Measurements from ENCODE around the gene NEK5.

Gene NEK5

DNA sequence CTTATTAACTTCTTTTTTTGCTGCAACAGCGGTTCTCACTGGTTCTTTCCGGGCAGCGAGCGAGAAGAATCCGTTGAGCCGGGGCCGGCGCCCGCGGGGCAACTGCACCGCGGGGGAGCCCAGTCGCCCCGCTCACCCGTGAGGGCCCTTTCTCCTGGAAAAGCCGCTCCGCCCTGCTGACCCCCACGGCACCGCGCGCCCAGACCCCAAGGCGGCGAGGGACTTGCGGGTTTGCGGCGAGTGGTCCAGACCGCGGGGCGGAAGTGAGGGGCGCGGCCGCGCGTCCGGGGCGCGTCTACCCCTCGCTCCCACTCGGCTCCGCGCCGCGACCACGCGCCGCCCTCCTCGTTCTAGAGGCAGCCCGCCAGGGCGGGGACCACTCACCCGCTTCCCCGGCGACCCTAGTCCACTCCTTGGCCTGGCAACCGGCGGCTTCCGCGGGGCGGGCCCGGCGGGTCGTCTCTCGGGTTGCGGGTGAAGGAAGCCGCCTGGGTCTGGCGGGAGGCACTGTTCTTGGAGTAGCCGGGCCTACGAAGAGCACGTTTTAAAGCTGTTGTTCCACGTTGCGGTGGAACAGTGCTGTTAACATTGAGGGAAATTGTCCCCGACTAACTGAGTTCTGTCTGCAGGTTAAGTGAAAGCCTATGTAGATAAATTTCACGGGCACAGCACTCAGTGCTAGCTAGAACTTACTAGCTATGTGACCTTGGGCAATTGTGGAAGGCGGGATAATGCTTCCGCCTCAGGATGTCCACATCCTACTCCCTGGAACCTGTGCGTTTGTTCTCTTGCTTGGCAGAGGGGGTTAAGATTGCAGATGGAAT is 30.5 kb upstream of the NEK5 start, which contains the start of gene NEK3 (continued):
- no peak for TF ChIP-seq ZNF830 (tag by site-specific recombination; IDR thresholded peaks at IDR 0.05; ENCODE audit: low read depth)
- TF ChIP-seq, protein P1, sequence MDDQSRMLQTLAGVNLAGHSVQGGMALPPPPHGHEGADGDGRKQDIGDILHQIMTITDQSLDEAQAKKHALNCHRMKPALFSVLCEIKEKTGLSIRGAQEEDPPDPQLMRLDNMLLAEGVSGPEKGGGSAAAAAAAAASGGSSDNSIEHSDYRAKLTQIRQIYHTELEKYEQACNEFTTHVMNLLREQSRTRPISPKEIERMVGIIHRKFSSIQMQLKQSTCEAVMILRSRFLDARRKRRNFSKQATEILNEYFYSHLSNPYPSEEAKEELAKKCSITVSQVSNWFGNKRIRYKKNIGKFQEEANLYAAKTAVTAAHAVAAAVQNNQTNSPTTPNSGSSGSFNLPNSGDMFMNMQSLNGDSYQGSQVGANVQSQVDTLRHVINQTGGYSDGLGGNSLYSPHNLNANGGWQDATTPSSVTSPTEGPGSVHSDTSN (CRISPR knock-in tag; IDR thresholded peaks at IDR 0.05): 0 out of 2 replicates have a peak, but pooled peaks have one; percentile 44
- TF ChIP-seq ZNF596 (tag by site-specific recombination; IDR thresholded peaks at IDR 0.05): peak; percentile 51
- TF ChIP-seq, protein P2, sequence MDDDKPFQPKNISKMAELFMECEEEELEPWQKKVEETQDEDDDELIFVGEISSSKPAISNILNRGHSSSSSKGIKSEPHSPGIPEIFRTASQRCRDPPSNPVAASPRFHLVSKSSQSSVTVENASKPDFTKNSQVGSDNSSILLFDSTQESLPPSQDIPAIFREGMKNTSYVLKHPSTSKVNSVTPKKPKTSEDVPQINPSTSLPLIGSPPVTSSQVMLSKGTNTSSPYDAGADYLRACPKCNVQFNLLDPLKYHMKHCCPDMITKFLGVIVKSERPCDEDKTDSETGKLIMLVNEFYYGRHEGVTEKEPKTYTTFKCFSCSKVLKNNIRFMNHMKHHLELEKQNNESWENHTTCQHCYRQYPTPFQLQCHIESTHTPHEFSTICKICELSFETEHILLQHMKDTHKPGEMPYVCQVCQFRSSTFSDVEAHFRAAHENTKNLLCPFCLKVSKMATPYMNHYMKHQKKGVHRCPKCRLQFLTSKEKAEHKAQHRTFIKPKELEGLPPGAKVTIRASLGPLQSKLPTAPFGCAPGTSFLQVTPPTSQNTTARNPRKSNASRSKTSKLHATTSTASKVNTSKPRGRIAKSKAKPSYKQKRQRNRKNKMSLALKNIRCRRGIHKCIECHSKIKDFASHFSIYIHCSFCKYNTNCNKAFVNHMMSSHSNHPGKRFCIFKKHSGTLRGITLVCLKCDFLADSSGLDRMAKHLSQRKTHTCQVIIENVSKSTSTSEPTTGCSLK (tag by site-specific recombination; IDR thresholded peaks at IDR 0.05): no peak
- TF ChIP-seq SP2 (tag by site-specific recombination; IDR thresholded peaks at IDR 0.05): 0 out of 2 replicates have a peak, but pooled peaks have one; percentile 9
- TF ChIP-seq, protein P3, sequence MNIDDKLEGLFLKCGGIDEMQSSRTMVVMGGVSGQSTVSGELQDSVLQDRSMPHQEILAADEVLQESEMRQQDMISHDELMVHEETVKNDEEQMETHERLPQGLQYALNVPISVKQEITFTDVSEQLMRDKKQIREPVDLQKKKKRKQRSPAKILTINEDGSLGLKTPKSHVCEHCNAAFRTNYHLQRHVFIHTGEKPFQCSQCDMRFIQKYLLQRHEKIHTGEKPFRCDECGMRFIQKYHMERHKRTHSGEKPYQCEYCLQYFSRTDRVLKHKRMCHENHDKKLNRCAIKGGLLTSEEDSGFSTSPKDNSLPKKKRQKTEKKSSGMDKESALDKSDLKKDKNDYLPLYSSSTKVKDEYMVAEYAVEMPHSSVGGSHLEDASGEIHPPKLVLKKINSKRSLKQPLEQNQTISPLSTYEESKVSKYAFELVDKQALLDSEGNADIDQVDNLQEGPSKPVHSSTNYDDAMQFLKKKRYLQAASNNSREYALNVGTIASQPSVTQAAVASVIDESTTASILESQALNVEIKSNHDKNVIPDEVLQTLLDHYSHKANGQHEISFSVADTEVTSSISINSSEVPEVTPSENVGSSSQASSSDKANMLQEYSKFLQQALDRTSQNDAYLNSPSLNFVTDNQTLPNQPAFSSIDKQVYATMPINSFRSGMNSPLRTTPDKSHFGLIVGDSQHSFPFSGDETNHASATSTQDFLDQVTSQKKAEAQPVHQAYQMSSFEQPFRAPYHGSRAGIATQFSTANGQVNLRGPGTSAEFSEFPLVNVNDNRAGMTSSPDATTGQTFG (tag by site-specific recombination; IDR thresholded peaks at IDR 0.05; ENCODE audit: borderline replicate concordance): no peak
- TF ChIP-seq ZNF341 (tag by site-specific recombination; IDR thresholded peaks at IDR 0.05; ENCODE audit: low read depth): peak; percentile 51
- no peak for TF ChIP-seq ZNF404 (tag by site-specific recombination; IDR thresholded peaks at IDR 0.05)
- TF ChIP-seq ZNF785 (tag by site-specific recombination; IDR thresholded peaks at IDR 0.05): no peak
- peak; percentile 73 for TF ChIP-seq ZNF335 (tag by site-specific recombination; conservative IDR thresholded peaks at IDR 0.05)
- 0 out of 2 replicates have a peak, but pooled peaks have one; percentile 12 for TF ChIP-seq ZIC2 (tag by site-specific recombination; IDR thresholded peaks at IDR 0.05)
- TF ChIP-seq, protein P4, sequence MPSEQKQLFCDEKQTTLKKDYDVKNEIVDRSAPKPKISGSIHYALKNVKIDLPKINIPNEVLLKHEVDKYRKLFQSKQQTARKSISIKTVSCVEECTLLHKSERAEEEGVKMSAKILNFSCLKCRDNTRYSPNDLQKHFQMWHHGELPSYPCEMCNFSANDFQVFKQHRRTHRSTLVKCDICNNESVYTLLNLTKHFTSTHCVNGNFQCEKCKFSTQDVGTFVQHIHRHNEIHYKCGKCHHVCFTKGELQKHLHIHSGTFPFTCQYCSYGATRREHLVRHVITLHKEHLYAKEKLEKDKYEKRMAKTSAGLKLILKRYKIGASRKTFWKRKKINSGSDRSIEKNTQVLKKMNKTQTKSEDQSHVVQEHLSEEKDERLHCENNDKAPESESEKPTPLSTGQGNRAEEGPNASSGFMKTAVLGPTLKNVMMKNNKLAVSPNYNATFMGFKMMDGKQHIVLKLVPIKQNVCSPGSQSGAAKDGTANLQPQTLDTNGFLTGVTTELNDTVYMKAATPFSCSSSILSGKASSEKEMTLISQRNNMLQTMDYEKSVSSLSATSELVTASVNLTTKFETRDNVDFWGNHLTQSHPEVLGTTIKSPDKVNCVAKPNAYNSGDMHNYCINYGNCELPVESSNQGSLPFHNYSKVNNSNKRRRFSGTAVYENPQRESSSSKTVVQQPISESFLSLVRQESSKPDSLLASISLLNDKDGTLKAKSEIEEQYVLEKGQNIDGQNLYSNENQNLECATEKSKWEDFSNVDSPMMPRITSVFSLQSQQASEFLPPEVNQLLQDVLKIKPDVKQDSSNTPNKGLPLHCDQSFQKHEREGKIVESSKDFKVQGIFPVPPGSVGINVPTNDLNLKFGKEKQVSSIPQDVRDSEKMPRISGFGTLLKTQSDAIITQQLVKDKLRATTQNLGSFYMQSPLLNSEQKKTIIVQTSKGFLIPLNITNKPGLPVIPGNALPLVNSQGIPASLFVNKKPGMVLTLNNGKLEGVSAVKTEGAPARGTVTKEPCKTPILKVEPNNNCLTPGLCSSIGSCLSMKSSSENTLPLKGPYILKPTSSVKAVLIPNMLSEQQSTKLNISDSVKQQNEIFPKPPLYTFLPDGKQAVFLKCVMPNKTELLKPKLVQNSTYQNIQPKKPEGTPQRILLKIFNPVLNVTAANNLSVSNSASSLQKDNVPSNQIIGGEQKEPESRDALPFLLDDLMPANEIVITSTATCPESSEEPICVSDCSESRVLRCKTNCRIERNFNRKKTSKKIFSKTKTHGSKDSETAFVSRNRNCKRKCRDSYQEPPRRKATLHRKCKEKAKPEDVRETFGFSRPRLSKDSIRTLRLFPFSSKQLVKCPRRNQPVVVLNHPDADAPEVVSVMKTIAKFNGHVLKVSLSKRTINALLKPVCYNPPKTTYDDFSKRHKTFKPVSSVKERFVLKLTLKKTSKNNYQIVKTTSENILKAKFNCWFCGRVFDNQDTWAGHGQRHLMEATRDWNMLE (tag by site-specific recombination; conservative IDR thresholded peaks at IDR 0.05; ENCODE audit: low read depth): 0 out of 2 replicates have a peak, but pooled peaks have one; percentile 23
- TF ChIP-seq ZBTB17 (tag by site-specific recombination; IDR thresholded peaks at IDR 0.05): no peak
- no peak for TF ChIP-seq WT1 (tag by site-specific recombination; IDR thresholded peaks at IDR 0.05)
